IMR-90 (cell line): ENCODE data around the gene STRIP2. TPM values are rescaled to one million over a fixed set of nuclear protein-coding genes. Genes with fewer than 3 reads are reported as not detected.

ENCODE experiments used
- ATAC-seq: fragments of 200-7000 bp; cut with Tn5 transposase; 2 replicates; pipeline ENCODE4 v1.9.1; 2020; ENCODE audit warnings: low read depth, mild to moderate bottlenecking, moderate library complexity
- BruUV-seq: library from RNA; stranded (reverse); fragments of 400-500 nt; replicated peaks from 2 replicates; lab custom pipeline; 2021; lab: Mats Ljungman, UMichigan
- CTCF ChIA-PET: fragments of 300-600 bp; formaldehyde crosslinking; extraction: SDS; loops from one replicate; lab custom pipeline; 2021; ENCODE audit warnings: antibody characterized with exemption; lab: Yijun Ruan, JAX
- POLR2A ChIA-PET: fragments of 300-600 bp; sonication (Branson Sonifier 250); formaldehyde crosslinking; loops from one replicate; lab custom pipeline; 2022; ENCODE audit warnings: antibody characterized with exemption; ENCODE audit not compliant: unreplicated experiment; lab: Charles Lee
- DNase-seq: peaks from one replicate; pipeline ENCODE4 v3.0.0; 2013
- H2AFZ ChIP-seq: replicated peaks from 2 replicates; pipeline ENCODE3; 2013; ENCODE audit warnings: low read length, mild to moderate bottlenecking; ENCODE audit not compliant: poor library complexity
- H2AK5ac ChIP-seq: 2 replicates; pipeline ENCODE4 v1.6.1; 2013; ENCODE audit warnings: low read depth, low read length, inconsistent platforms
- H2AK9ac ChIP-seq: replicated peaks from 2 replicates; pipeline ENCODE3; 2013; ENCODE audit warnings: mild to moderate bottlenecking, low read depth, low read length, moderate library complexity; ENCODE audit not compliant: poor library complexity
- H2BK120ac ChIP-seq: 2 replicates; pipeline ENCODE4 v1.6.1; 2013; ENCODE audit warnings: low read depth, low read length, inconsistent platforms
- H2BK15ac ChIP-seq: 3 replicates; pipeline ENCODE4 v1.6.1; 2013; ENCODE audit warnings: low read depth, low read length, inconsistent platforms
- H2BK20ac ChIP-seq: 2 replicates; pipeline ENCODE4 v1.6.1; 2013; ENCODE audit warnings: low read depth, mild to moderate bottlenecking, inconsistent platforms, low read length, moderate library complexity
- H2BK5ac ChIP-seq: 2 replicates; pipeline ENCODE4 v1.6.1; 2013; ENCODE audit warnings: mild to moderate bottlenecking, low read depth, low read length, inconsistent platforms; ENCODE audit not compliant: poor library complexity, severe bottlenecking
- H3K14ac ChIP-seq: replicated peaks from 2 replicates; pipeline ENCODE4 v1.6.1; 2013; ENCODE audit warnings: low read depth, low read length, inconsistent platforms
- H3K18ac ChIP-seq: 2 replicates; pipeline ENCODE4 v1.6.1; 2013; ENCODE audit warnings: low read depth, low read length, control low read depth
- H3K23ac ChIP-seq: 2 replicates; pipeline ENCODE4 v1.6.1; 2013; ENCODE audit warnings: low read depth, low read length, inconsistent platforms
- H3K27ac ChIP-seq: 2 replicates; pipeline ENCODE4 v1.5.1; 2013; ENCODE audit warnings: mild to moderate bottlenecking, control low read depth, low read length; ENCODE audit not compliant: insufficient read depth
- H3K27me3 ChIP-seq: 2 replicates; pipeline ENCODE4 v1.6.1; 2013; ENCODE audit warnings: low read length; ENCODE audit not compliant: control insufficient read depth, insufficient read depth
- H3K36me3 ChIP-seq: 2 replicates; pipeline ENCODE4 v1.6.1; 2013; ENCODE audit warnings: low read length, mixed read lengths; ENCODE audit not compliant: control insufficient read depth, insufficient read depth
- H3K4ac ChIP-seq: 2 replicates; pipeline ENCODE4 v1.6.1; 2013; ENCODE audit warnings: low read depth, low read length, inconsistent platforms
- H3K4me1 ChIP-seq: 2 replicates; pipeline ENCODE4 v1.6.1; 2013; ENCODE audit warnings: low read length, mixed read lengths; ENCODE audit not compliant: control insufficient read depth, insufficient read depth
- H3K4me2 ChIP-seq: 2 replicates; pipeline ENCODE4 v1.6.1; 2013; ENCODE audit warnings: low read depth, mild to moderate bottlenecking, control low read depth, low read length, moderate library complexity
- H3K4me3 ChIP-seq: 2 replicates; pipeline ENCODE4 v1.5.1; 2013; ENCODE audit warnings: low read depth, mild to moderate bottlenecking, control low read depth, low read length, moderate library complexity; ENCODE audit not compliant: insufficient read depth
- H3K56ac ChIP-seq: 2 replicates; pipeline ENCODE4 v1.6.1; 2013; ENCODE audit warnings: low read length, inconsistent platforms; ENCODE audit not compliant: insufficient read depth; ENCODE audit errors: extremely low read depth
- H3K79me1 ChIP-seq, 2 experiments: 2 replicates each; pipeline ENCODE4 v1.6.1; 2013; ENCODE audit warnings: low read length in 2 of 2, inconsistent platforms in 1 of 2, low read depth in 1 of 2
- H3K9ac ChIP-seq: 2 replicates; pipeline ENCODE4 v1.6.1; 2013; ENCODE audit warnings: low read depth, low read length, control low read depth
- H3K9me1 ChIP-seq: 2 replicates; pipeline ENCODE4 v1.6.1; 2013; ENCODE audit warnings: low read length, inconsistent platforms; ENCODE audit not compliant: insufficient read depth
- H3K9me3 ChIP-seq: 2 replicates; pipeline ENCODE4 v1.6.1; 2013; ENCODE audit warnings: low read length; ENCODE audit not compliant: control insufficient read depth, insufficient read depth
- H4K20me1 ChIP-seq: 2 replicates; pipeline ENCODE4 v1.6.1; 2013; ENCODE audit warnings: low read length, inconsistent platforms; ENCODE audit not compliant: insufficient read depth
- H4K5ac ChIP-seq: 2 replicates; pipeline ENCODE4 v1.6.1; 2013; ENCODE audit warnings: mild to moderate bottlenecking, low read depth, low read length, control low read depth
- H4K8ac ChIP-seq, 2 experiments: 2 replicates each; pipeline ENCODE4 v1.6.1; 2013; ENCODE audit warnings: low read depth in 2 of 2, low read length in 2 of 2, control low read depth in 1 of 2, inconsistent platforms in 1 of 2
- H4K91ac ChIP-seq: 2 replicates; pipeline ENCODE4 v1.6.1; 2013; ENCODE audit warnings: low read depth, low read length, inconsistent platforms; ENCODE audit not compliant: insufficient read depth
- BHLHE40 ChIP-seq: fragments of 150-350 bp; IDR thresholded peaks from 2 replicates; pipeline ENCODE4 v1.6.1; 2016; ENCODE audit warnings: mild to moderate bottlenecking, low read depth, low read length
- CEBPB ChIP-seq: IDR thresholded peaks from 2 replicates; pipeline ENCODE4 v1.6.1; 2012; ENCODE audit warnings: low read depth, low read length, improper control_type of control experiment
- CHD1 ChIP-seq: IDR thresholded peaks from 2 replicates; pipeline ENCODE4 v1.6.1; 2012; ENCODE audit warnings: low read depth, low read length, improper control_type of control experiment
- FOS ChIP-seq: fragments of 150-350 bp; IDR thresholded peaks from 2 replicates; pipeline ENCODE4 v1.6.1; 2016; ENCODE audit warnings: low read depth, low read length
- MAFK ChIP-seq: IDR thresholded peaks from 2 replicates; pipeline ENCODE4 v1.6.1; 2012; ENCODE audit warnings: low read depth, low read length, improper control_type of control experiment
- MAZ ChIP-seq: IDR thresholded peaks from 2 replicates; pipeline ENCODE4 v1.6.1; 2012; ENCODE audit warnings: low read depth, mild to moderate bottlenecking, low read length, improper control_type of control experiment, moderate library complexity, borderline replicate concordance
- MXI1 ChIP-seq: IDR thresholded peaks from 2 replicates; pipeline ENCODE4 v1.6.1; 2012; ENCODE audit warnings: low read depth, mild to moderate bottlenecking, low read length, moderate library complexity, borderline replicate concordance
- NFE2L2 ChIP-seq: fragments of 150-350 bp; IDR thresholded peaks from 2 replicates; pipeline ENCODE4 v1.6.1; 2016; ENCODE audit warnings: low read depth, mild to moderate bottlenecking, low read length
- POLR2A ChIP-seq: IDR thresholded peaks from 2 replicates; pipeline ENCODE4 v1.6.1; 2012; ENCODE audit warnings: mild to moderate bottlenecking, low read depth, low read length
- RAD21 ChIP-seq: IDR thresholded peaks from 2 replicates; pipeline ENCODE4 v1.6.1; 2012; ENCODE audit warnings: low read length, improper control_type of control experiment
- RCOR1 ChIP-seq: IDR thresholded peaks from 2 replicates; pipeline ENCODE4 v1.6.1; 2012; ENCODE audit warnings: mild to moderate bottlenecking, low read length, improper control_type of control experiment; ENCODE audit not compliant: insufficient replicate concordance
- RFX5 ChIP-seq: IDR thresholded peaks from 2 replicates; pipeline ENCODE4 v1.8.0; 2012; ENCODE audit warnings: low read depth, mild to moderate bottlenecking, low read length, moderate library complexity
- SMC3 ChIP-seq: fragments of 150-350 bp; IDR thresholded peaks from 2 replicates; pipeline ENCODE4 v1.6.1; 2016; ENCODE audit warnings: low read depth, mild to moderate bottlenecking, antibody characterized with exemption, low read length, moderate library complexity
- WGBS, 2 experiments: methylation state at CpG; one replicate each; pipeline versions ENCODE4 v1.1.5 to v1.1.7; 2013; ENCODE audit warnings: missing lambda C conversion rate in 2 of 2; ENCODE audit not compliant: insufficient read length in 1 of 2; ENCODE audit errors: extremely low coverage in 2 of 2; 5-methylcytosine and 5-hydroxymethylcytosine counted together
- dilution Hi-C: fragments of 300-500 bp; cut with HindIII; formaldehyde crosslinking; loops from one replicate; pipeline ENCODE4 v1.14.3; 2018; ENCODE audit warnings: low sequenced_read_pairs; ENCODE audit not compliant: unreplicated experiment
- in situ Hi-C: fragments of 300-500 bp; cut with MboI; formaldehyde crosslinking; loops from 3 replicates; pipeline ENCODE4 v1.14.3; 2019; ENCODE audit warnings: low sequenced_read_pairs, inconsistent platforms, mixed read lengths
- intact Hi-C: fragments of 100-400 bp; cut with micrococcal nuclease; formaldehyde crosslinking; loops from 2 replicates; pipeline ENCODE4 v1.10.0; 2022
- polyA plus RNA-seq, 3 experiments: library from polyadenylated mRNA; depleted of rRNA; stranded (reverse); fragments of >200 nt; gene quantifications; 2 replicates each; pipeline ENCODE4 v1.2.3, GENCODE V29; 2012; ENCODE audit warnings: low replicate concordance in 1 of 3
- total RNA-seq: library from RNA; depleted of rRNA; stranded (reverse); fragments of >200 nt; gene quantifications from 2 replicates; pipeline ENCODE4 v1.2.3, GENCODE V29; 2012
- TF ChIP-seq, protein P1 (sequence below): fragments of 150-350 bp; IDR thresholded peaks from 2 replicates; pipeline ENCODE4 v1.6.1; 2017; ENCODE audit warnings: mild to moderate bottlenecking, antibody characterized with exemption, low read length, low read depth
- TF ChIP-seq, protein P2 (sequence below): fragments of 150-350 bp; IDR thresholded peaks from 2 replicates; pipeline ENCODE4 v1.6.1; 2016; ENCODE audit warnings: low read depth, mild to moderate bottlenecking, low read length, moderate library complexity, borderline replicate concordance
- TF ChIP-seq, protein P3 (sequence below): conservative IDR thresholded peaks from 2 replicates; pipeline ENCODE4 v1.5.1; 2012; ENCODE audit warnings: mild to moderate bottlenecking, low read depth, low read length, improper control_type of control experiment

The STRIP2 gene
- total and polyA plus RNA-seq, 2 of the 4 experiments (the other 2 are of a cell fraction), result 1.8 to 3.0 TPM

DNA sequence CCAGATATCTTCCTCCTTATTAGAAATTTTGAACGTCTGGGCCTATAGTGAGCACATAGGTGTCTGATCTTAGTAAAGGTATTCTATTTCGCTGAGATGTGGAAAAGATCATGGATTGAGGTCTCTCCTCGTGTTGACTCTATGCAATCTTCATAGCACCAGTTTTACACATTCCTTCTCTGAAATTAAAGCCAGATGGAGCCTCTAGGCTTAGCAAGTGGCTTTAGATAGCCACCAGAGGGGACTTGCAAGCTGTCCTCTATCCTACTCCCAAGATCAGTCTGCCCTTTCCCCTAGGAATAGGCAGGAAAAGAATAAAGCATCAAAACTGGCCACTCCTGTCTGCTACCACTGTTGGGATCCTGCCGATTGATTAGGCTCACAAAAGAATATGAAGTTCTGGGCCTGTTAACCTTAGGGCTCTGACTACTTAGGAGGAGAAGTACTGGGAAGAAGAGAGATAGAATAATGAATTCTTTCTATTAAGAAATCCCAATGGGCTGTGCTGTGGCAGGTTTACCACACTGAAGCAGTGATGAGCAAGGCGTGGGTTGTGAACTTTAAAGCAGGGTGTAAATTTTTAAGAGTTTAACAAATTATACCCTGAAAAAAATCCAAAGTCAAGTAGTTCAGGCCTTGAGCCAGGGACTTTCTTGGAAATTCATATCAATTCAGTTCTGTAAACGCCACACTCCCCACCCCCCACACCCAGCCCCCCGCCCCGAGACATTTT lies 2.2 kb upstream of the STRIP2 start:
- in situ Hi-C loops, result no loop called here
- intact Hi-C loops, result loop anchor here (5.0 kb wide), 1 partner anchor 45 kb away; no protein-coding TSS in a partner anchor
- peaks cover 0 to 9% of the 10 kb centered on the region in 2 experiments; a peak in 1 of 4 replicates for H3K79me1 ChIP-seq

More for the DNA sequence above, 2.2 kb upstream of the STRIP2 start:
- Histone ChIP-seq H2AK5ac (no peak overlapping the region), H3K14ac (no peak overlapping the region), H3K4me2 (no peak overlapping the region), H2BK120ac (no peak overlapping the region), H3K36me3 (no peaks in the 10 kb centered on the region), H2AFZ (no peak overlapping the region), H3K9me1 (no peaks in the 10 kb centered on the region), H4K20me1 (no peaks in the 10 kb centered on the region), H3K4ac (no peak overlapping the region), H4K91ac (no peak overlapping the region), H3K27ac (no peak overlapping the region), H2AK9ac (no peak overlapping the region), H3K27me3 (peaks cover 8% of the 10 kb centered on the region), H4K8ac (no peak overlapping the region), H3K23ac (no peak overlapping the region), H2BK15ac (no peak overlapping the region), H3K18ac (no peak overlapping the region), H4K5ac (no peak overlapping the region), H3K4me3 (no peak overlapping the region), H3K4me1 (no peaks in the 10 kb centered on the region), H3K56ac (no peak overlapping the region), H3K9ac (no peak overlapping the region), H2BK20ac (no peak overlapping the region), H3K9me3 (no peaks in the 10 kb centered on the region), H2BK5ac (no peak overlapping the region)
- BruUV-seq, result no TSS peak
- ATAC-seq (no peak), DNase-seq (no peak)
- dilution Hi-C loops, result no loop called here
- ChIA-PET POLR2A (no interaction called here), CTCF (no interaction called here)
- TF ChIP-seq MXI1, result no peak
- TF ChIP-seq BHLHE40, result no peak
- TF ChIP-seq MAFK, result no peak
- no peak for TF ChIP-seq RCOR1
- TF ChIP-seq MAZ, result no peak
- TF ChIP-seq FOS, result no peak
- no peak for TF ChIP-seq NFE2L2
- TF ChIP-seq, protein P1, sequence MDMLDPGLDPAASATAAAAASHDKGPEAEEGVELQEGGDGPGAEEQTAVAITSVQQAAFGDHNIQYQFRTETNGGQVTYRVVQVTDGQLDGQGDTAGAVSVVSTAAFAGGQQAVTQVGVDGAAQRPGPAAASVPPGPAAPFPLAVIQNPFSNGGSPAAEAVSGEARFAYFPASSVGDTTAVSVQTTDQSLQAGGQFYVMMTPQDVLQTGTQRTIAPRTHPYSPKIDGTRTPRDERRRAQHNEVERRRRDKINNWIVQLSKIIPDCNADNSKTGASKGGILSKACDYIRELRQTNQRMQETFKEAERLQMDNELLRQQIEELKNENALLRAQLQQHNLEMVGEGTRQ, result no peak
- no peak for TF ChIP-seq SMC3
- no peak for TF ChIP-seq RFX5
- no peak for TF ChIP-seq CHD1
- no peak for TF ChIP-seq RAD21
- TF ChIP-seq, protein P2, sequence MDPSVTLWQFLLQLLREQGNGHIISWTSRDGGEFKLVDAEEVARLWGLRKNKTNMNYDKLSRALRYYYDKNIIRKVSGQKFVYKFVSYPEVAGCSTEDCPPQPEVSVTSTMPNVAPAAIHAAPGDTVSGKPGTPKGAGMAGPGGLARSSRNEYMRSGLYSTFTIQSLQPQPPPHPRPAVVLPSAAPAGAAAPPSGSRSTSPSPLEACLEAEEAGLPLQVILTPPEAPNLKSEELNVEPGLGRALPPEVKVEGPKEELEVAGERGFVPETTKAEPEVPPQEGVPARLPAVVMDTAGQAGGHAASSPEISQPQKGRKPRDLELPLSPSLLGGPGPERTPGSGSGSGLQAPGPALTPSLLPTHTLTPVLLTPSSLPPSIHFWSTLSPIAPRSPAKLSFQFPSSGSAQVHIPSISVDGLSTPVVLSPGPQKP, result no peak
- TF ChIP-seq, protein P3, sequence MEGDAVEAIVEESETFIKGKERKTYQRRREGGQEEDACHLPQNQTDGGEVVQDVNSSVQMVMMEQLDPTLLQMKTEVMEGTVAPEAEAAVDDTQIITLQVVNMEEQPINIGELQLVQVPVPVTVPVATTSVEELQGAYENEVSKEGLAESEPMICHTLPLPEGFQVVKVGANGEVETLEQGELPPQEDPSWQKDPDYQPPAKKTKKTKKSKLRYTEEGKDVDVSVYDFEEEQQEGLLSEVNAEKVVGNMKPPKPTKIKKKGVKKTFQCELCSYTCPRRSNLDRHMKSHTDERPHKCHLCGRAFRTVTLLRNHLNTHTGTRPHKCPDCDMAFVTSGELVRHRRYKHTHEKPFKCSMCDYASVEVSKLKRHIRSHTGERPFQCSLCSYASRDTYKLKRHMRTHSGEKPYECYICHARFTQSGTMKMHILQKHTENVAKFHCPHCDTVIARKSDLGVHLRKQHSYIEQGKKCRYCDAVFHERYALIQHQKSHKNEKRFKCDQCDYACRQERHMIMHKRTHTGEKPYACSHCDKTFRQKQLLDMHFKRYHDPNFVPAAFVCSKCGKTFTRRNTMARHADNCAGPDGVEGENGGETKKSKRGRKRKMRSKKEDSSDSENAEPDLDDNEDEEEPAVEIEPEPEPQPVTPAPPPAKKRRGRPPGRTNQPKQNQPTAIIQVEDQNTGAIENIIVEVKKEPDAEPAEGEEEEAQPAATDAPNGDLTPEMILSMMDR, result no peak
- TF ChIP-seq POLR2A, result no peak
- no peak for TF ChIP-seq CEBPB
- WGBS, 2 experiments, result no CpG with 5 or more reads among the region's 8 CpGs
